Calu3 (cell line): ENCODE results near the gene ASB15. TPM values are rescaled to one million over a fixed set of nuclear protein-coding genes. Genes with fewer than 3 reads are reported as not detected.

Experiments
- BruUV-seq: library from RNA; stranded (reverse); fragments of 400-500 nt; replicated peaks from 2 replicates; lab custom pipeline; 2021; lab: Mats Ljungman, UMichigan
- CTCF ChIA-PET: fragments of 300-600 bp; sonication (Branson Sonifier 250); formaldehyde crosslinking; loops from one replicate; lab custom pipeline; 2022; ENCODE audit warnings: antibody characterized with exemption; lab: Charles Lee
- DNase-seq: peaks from one replicate; pipeline ENCODE4 v3.0.0; 2022
- H3K27ac Mint-ChIP-seq: one replicate; pipeline ENCODE4 v1.8.0; 2022; ENCODE audit warnings: mixed read lengths; ENCODE audit not compliant: unreplicated experiment
- H3K27me3 Mint-ChIP-seq: one replicate; pipeline ENCODE4 v1.8.0; 2022; ENCODE audit warnings: mixed read lengths; ENCODE audit not compliant: unreplicated experiment
- H3K36me3 Mint-ChIP-seq: one replicate; pipeline ENCODE4 v1.8.0; 2022; ENCODE audit warnings: mild to moderate bottlenecking, moderate library complexity, mixed read lengths; ENCODE audit not compliant: insufficient read depth, unreplicated experiment
- H3K4me1 Mint-ChIP-seq: one replicate; pipeline ENCODE4 v1.8.0; 2022; ENCODE audit warnings: mild to moderate bottlenecking, low read depth, mixed read lengths; ENCODE audit not compliant: unreplicated experiment
- H3K4me3 Mint-ChIP-seq: one replicate; pipeline ENCODE4 v1.8.0; 2022; ENCODE audit warnings: mild to moderate bottlenecking, low read depth, moderate library complexity, mixed read lengths; ENCODE audit not compliant: unreplicated experiment
- H3K9me3 Mint-ChIP-seq: one replicate; pipeline ENCODE4 v1.8.0; 2022; ENCODE audit warnings: low read depth, mixed read lengths; ENCODE audit not compliant: unreplicated experiment
- CTCF ChIP-seq: fragments of 200-600 bp; IDR thresholded peaks from one replicate; pipeline ENCODE4 v1.8.0; 2022; ENCODE audit warnings: antibody characterized with exemption; ENCODE audit not compliant: unreplicated experiment
- intact Hi-C: fragments of 100-400 bp; cut with micrococcal nuclease; formaldehyde crosslinking; loops from one replicate; pipeline ENCODE4 v1.10.0; 2022; ENCODE audit not compliant: unreplicated experiment
- total RNA-seq: library from RNA; stranded (reverse); gene quantifications from 2 replicates; pipeline ENCODE4 v1.2.3, GENCODE V29; 2022

The ASB15 gene
- total RNA-seq, 1 experiment from 2014 or later: not detected

GRCh38 chr7:123607423-123607975 is 5.9 kb downstream of the ASB15 start:
- no peak overlapping the region for H3K4me3 Mint-ChIP-seq
- no peak overlapping the region for H3K27ac Mint-ChIP-seq
- H3K9me3 Mint-ChIP-seq: no peaks in the 10 kb centered on the region
- peaks cover 15% of the 10 kb centered on the region for H3K4me1 Mint-ChIP-seq
- no TSS peak for BruUV-seq
- no peaks in the 10 kb centered on the region for H3K36me3 Mint-ChIP-seq
- no peak for TF ChIP-seq CTCF
- intact Hi-C loops: no loop called here
- H3K27me3 Mint-ChIP-seq: no peaks in the 10 kb centered on the region
- DNase-seq: no peak
- CTCF ChIA-PET: no interaction called here

- BruUV-seq: no TSS peak
- no peak for DNase-seq
- Mint-ChIP-seq H3K27ac (no peak overlapping the region), H3K9me3 (no peaks in the 10 kb centered on the region), H3K36me3 (no peaks in the 10 kb centered on the region), H3K4me1 (peaks cover 7% of the 10 kb centered on the region), H3K27me3 (no peaks in the 10 kb centered on the region), H3K4me3 (no peak overlapping the region)
- CTCF ChIA-PET: interaction anchor here (0.6 kb wide), 1 partner anchor 1286 kb away, joined by 7 read pairs; no protein-coding TSS in a partner anchor
- intact Hi-C loops: no loop called here
- TF ChIP-seq CTCF: no peak
These were observed 7.6 kb downstream of the ASB15 start for GRCh38 chr7:123608991-123609882.

GRCh38 chr7:123609883-123610239 is 8.2 kb downstream of the ASB15 start:
- Mint-ChIP-seq H3K36me3 (no peaks in the 10 kb centered on the region), H3K27me3 (no peaks in the 10 kb centered on the region), H3K27ac (no peak overlapping the region), H3K4me1 (peaks cover 1% of the 10 kb centered on the region), H3K4me3 (no peak overlapping the region), H3K9me3 (no peaks in the 10 kb centered on the region)
- intact Hi-C loops: no loop called here
- no peak for DNase-seq
- CTCF ChIA-PET: no interaction called here
- no peak for TF ChIP-seq CTCF
- BruUV-seq: no TSS peak

- H3K4me1 Mint-ChIP-seq: no peaks in the 10 kb centered on the region
- no peak overlapping the region for H3K27ac Mint-ChIP-seq
- DNase-seq: no peak
- H3K9me3 Mint-ChIP-seq: no peaks in the 10 kb centered on the region
- H3K36me3 Mint-ChIP-seq: no peaks in the 10 kb centered on the region
- no peak overlapping the region for H3K4me3 Mint-ChIP-seq
- no peak for TF ChIP-seq CTCF
- CTCF ChIA-PET: interaction anchor here (0.5 kb wide), 1 partner anchor 31 kb away, joined by 10 read pairs; no protein-coding TSS in a partner anchor
- BruUV-seq: no TSS peak
- intact Hi-C loops: no loop called here
- no peaks in the 10 kb centered on the region for H3K27me3 Mint-ChIP-seq
These were observed 10.4 kb downstream of the ASB15 start for GRCh38 chr7:123612024-123612423.
